Prostate gland (tissue), 2 donors: ENCODE measurements around the gene MYH1. TPM values are rescaled to one million over a fixed set of nuclear protein-coding genes. Genes with fewer than 3 reads are reported as not detected.
"Not testable (repeated sequence)": the region's sequence is repeated elsewhere in the genome, so short reads cannot be mapped to it uniquely, and the experiment has no call there.

Experiments used
- DNase-seq: peaks from one replicate; pipeline ENCODE4 v3.0.0-alpha.2; 2019; ENCODE audit warnings: low spot score
- H3K27ac ChIP-seq, 2 donors: fragments of 200-600 bp; sonication (generic); 2 replicates each; pipeline ENCODE4 v1.5.1; 2017 to 2019
- H3K27me3 ChIP-seq: fragments of 200-600 bp; sonication (generic); replicated peaks from 2 replicates; pipeline ENCODE4 v1.5.1; 2019; ENCODE audit not compliant: insufficient read depth
- H3K36me3 ChIP-seq, 2 donors: fragments of 200-600 bp; sonication (generic); 1 replicate in 1 of 2; 2 replicates in 1 of 2; pipeline versions ENCODE4 v1.5.1 to v1.8.1; 2017 to 2019
- H3K4me1 ChIP-seq: fragments of 200-600 bp; sonication (generic); replicated peaks from 2 replicates; pipeline ENCODE4 v1.5.1; 2019
- H3K4me3 ChIP-seq, 2 donors: fragments of 200-600 bp; sonication (generic); 2 replicates each; pipeline ENCODE4 v1.5.1; 2017 to 2019
- H3K9me3 ChIP-seq: fragments of 200-600 bp; sonication (generic); 2 replicates; pipeline ENCODE4 v1.5.1; 2017
- CTCF ChIP-seq, 4 experiments: fragments of 200-600 bp in 2 of 4; fragments of 450-650 bp in 2 of 4; sonication (generic) in 2 of 4; IDR thresholded peaks; 1 replicate in 3 of 4; 2 replicates in 1 of 4; pipeline ENCODE4 v1.5.1; 2016 to 2019; ENCODE audit warnings: antibody characterized with exemption in 4 of 4, mild to moderate bottlenecking in 2 of 4, moderate library complexity in 2 of 4
- POLR2A ChIP-seq: fragments of 450-650 bp; IDR thresholded peaks from one replicate; pipeline ENCODE4 v1.6.1; 2016; ENCODE audit warnings: antibody characterized with exemption, mild to moderate bottlenecking
- POLR2AphosphoS5 ChIP-seq: sonication (generic); formaldehyde crosslinking; IDR thresholded peaks from one replicate; pipeline ENCODE4 v1.6.1; 2017; ENCODE audit warnings: antibody characterized with exemption
- WGBS: methylation state at CpG from one replicate; pipeline ENCODE4 v1.1.5; 2018; 5-methylcytosine and 5-hydroxymethylcytosine counted together
- intact Hi-C: fragments of 100-400 bp; cut with DNase I; formaldehyde crosslinking; loops from one replicate; pipeline ENCODE4 v1.14.2; 2022
- total RNA-seq, 2 donors: library from RNA; depleted of rRNA; stranded (reverse); fragments of >200 nt; gene quantifications; one replicate each; pipeline ENCODE4 v1.1.0, GENCODE V29; 2016

MYH1 gene
- total RNA-seq, 2 donors from 2014 or later, result 0.06 TPM; not detected in 1

- no peaks in the 10 kb centered on the region for H3K27me3 ChIP-seq
- no peak for DNase-seq
- intact Hi-C loops, result no loop called here
- no peak overlapping the region for H3K27ac ChIP-seq
- H3K4me1 ChIP-seq, result no peaks in the 10 kb centered on the region
- no peak overlapping the region for H3K4me3 ChIP-seq
- TF ChIP-seq POLR2A (no peak), CTCF (IDR thresholded peaks at IDR 0.05) (no peak), POLR2AphosphoS5 (no peak)
- H3K36me3 ChIP-seq, result no peaks in the 10 kb centered on the region
- 66% methylated on average over 5 of the region's 5 CpGs for WGBS
- no peaks in the 10 kb centered on the region for H3K9me3 ChIP-seq
These were observed 38.1 kb upstream of the MYH1 start for GRCh38 chr17:10556301-10557005.

- no peaks in the 10 kb centered on the region for H3K36me3 ChIP-seq
- no peak for DNase-seq
- no peak overlapping the region for H3K27ac ChIP-seq
- H3K4me1 ChIP-seq, result no peaks in the 10 kb centered on the region
- intact Hi-C loops, result no loop called here
- H3K9me3 ChIP-seq, result no peaks in the 10 kb centered on the region
- H3K4me3 ChIP-seq, result no peak overlapping the region
- TF ChIP-seq CTCF (IDR thresholded peaks at IDR 0.05), result no peak
- WGBS, result 88% methylated on average over 4 of the region's 4 CpGs
- no peaks in the 10 kb centered on the region for H3K27me3 ChIP-seq
These were observed 31.7 kb upstream of the MYH1 start for GRCh38 chr17:10550014-10550413.

- Histone ChIP-seq H3K4me3 (no peak within 1 kb of the TSS), H3K9me3 (no peaks in the 10 kb centered on the region), H3K36me3 (no peaks in the 10 kb centered on the region), H3K27ac (no peak within 1 kb of the TSS), H3K4me1 (no peaks in the 10 kb centered on the region), H3K27me3 (no peaks in the 10 kb centered on the region)
- no peak for DNase-seq
- intact Hi-C loops, result no loop called here
- WGBS, result 29% methylated on average over 9 of the region's 9 CpGs
- TF ChIP-seq POLR2AphosphoS5, result no peak
- TF ChIP-seq POLR2A, result no peak
- TF ChIP-seq CTCF (IDR thresholded peaks at IDR 0.05), result no peak
These were observed 30.9 kb upstream of the MYH1 start, which contains the start of gene MYH2 for GRCh38 chr17:10549096-10549842. MYH2 (minus strand) TSS chr17:10549658; CDS start chr17:10547920, 1,738 bp downstream.

GRCh38 chr17:10547351-10547750, 29.0 kb upstream of the MYH1 start:
- WGBS, result 81% methylated on average over 6 of the region's 6 CpGs
- Histone ChIP-seq H3K4me3 (no peak overlapping the region), H3K4me1 (no peaks in the 10 kb centered on the region), H3K9me3 (no peaks in the 10 kb centered on the region), H3K27me3 (no peaks in the 10 kb centered on the region), H3K27ac (no peak overlapping the region), H3K36me3 (no peaks in the 10 kb centered on the region)
- no peak for DNase-seq
- TF ChIP-seq POLR2AphosphoS5 (no peak), CTCF (IDR thresholded peaks at IDR 0.05) (no peak), POLR2A (no peak)
- intact Hi-C loops, result no loop called here

- intact Hi-C loops, DNase-seq, H3K4me1 ChIP-seq, H3K27me3 ChIP-seq, H3K9me3 ChIP-seq, H3K27ac ChIP-seq, H3K36me3 ChIP-seq, H3K4me3 ChIP-seq: not testable (repeated sequence)
- 45% methylated on average over 5 of the region's 5 CpGs for WGBS
These were observed 25.1 kb upstream of the MYH1 start for GRCh38 chr17:10543486-10543885.

- H3K4me1 ChIP-seq, H3K27me3 ChIP-seq, H3K36me3 ChIP-seq, DNase-seq, intact Hi-C loops, H3K9me3 ChIP-seq, H3K27ac ChIP-seq, H3K4me3 ChIP-seq: not testable (repeated sequence)
- 94% methylated on average over 6 of the region's 6 CpGs for WGBS
These were observed 22.8 kb upstream of the MYH1 start for GRCh38 chr17:10541179-10541578.
